ENCODE measurements around the gene FABP7. TPM values are rescaled to one million over a fixed set of nuclear protein-coding genes. Genes with fewer than 3 reads are reported as not detected.

FABP7 gene
- total RNA-seq, 2 donors from 2014 or later: not detected

GRCh38 chr6:122785891-122786290, 6.4 kb downstream of the FABP7 start:
- H3K4me3 ChIP-seq: no peak overlapping the region
- no peak overlapping the region for H3K27ac ChIP-seq
- H3K27me3 ChIP-seq (replicated peaks; ENCODE audit: insufficient read depth): no peaks in the 10 kb centered on the region
- peaks cover 0 to 7% of the 10 kb centered on the region in 2 donors for H3K4me1 ChIP-seq (ENCODE audit: control insufficient read depth in 1 of 2, low read depth in 2 of 2)
- ATAC-seq (ENCODE audit: insufficient number of reproducible peaks, low FRiP score, low read depth) (no peak), DNase-seq (ENCODE audit: low spot score) (no peak)
- no peak for TF ChIP-seq CTCF (IDR thresholded peaks at IDR 0.05)
- H3K9me3 ChIP-seq: no peaks in the 10 kb centered on the region
- H3K36me3 ChIP-seq: no peaks in the 10 kb centered on the region

GRCh38 chr6:122787721-122788120, 8.2 kb downstream of the FABP7 start:
- DNase-seq (ENCODE audit: low spot score): no peak
- no peak for TF ChIP-seq CTCF (IDR thresholded peaks at IDR 0.05)
- H3K36me3 ChIP-seq: no peaks in the 10 kb centered on the region
- no peaks in the 10 kb centered on the region for H3K9me3 ChIP-seq
- H3K27ac ChIP-seq: no peak overlapping the region
- no peak for ATAC-seq (ENCODE audit: insufficient number of reproducible peaks, low FRiP score, low read depth)
- no peaks in the 10 kb centered on the region for H3K27me3 ChIP-seq (replicated peaks; ENCODE audit: insufficient read depth)
- peaks cover 0 to 7% of the 10 kb centered on the region in 2 donors for H3K4me1 ChIP-seq (ENCODE audit: control insufficient read depth in 1 of 2, low read depth in 2 of 2)
- H3K4me3 ChIP-seq: no peak overlapping the region

- H3K36me3 ChIP-seq: no peaks in the 10 kb centered on the region
- TF ChIP-seq CTCF (IDR thresholded peaks at IDR 0.05): no peak
- H3K9me3 ChIP-seq: no peaks in the 10 kb centered on the region
- ATAC-seq (ENCODE audit: insufficient number of reproducible peaks, low FRiP score, low read depth): no peak
- peaks cover 0 to 7% of the 10 kb centered on the region in 2 donors for H3K4me1 ChIP-seq (ENCODE audit: control insufficient read depth in 1 of 2, low read depth in 2 of 2)
- no peak overlapping the region for H3K27ac ChIP-seq
- peak overlapping the region; percentile 92 for H3K4me3 ChIP-seq
- no peak for DNase-seq (ENCODE audit: low spot score)
- no peaks in the 10 kb centered on the region for H3K27me3 ChIP-seq (replicated peaks; ENCODE audit: insufficient read depth)
Observed at GRCh38 chr6:122788208-122788607, 8.7 kb downstream of the FABP7 start.

DNA sequence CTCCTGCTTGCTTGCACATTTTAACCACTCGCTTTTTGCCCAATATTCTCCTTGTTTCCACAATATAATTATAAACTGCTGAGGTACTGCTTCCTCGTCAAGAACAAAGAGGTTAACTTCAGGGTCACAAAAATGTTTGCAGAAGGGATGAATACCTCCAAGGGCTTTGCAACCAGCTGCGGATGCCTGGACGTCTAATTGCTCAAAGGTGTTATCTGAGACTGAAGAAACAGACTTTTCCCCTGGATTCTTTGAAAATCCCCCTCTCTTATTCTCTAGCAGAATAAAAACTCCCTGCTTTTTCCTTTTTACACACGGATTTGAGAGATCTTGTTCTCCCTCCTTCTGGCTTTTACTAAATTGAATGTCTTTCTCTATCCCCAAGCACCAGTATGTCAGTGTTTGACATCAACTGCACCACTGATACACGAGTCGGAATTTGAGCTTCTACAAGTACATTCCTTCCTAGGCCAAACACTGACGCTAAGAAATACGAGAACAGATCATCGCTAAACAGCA, 9.2 kb downstream of the FABP7 start:
- Histone ChIP-seq H3K4me3 (peak overlapping the region; percentile 92), H3K27me3 (replicated peaks; ENCODE audit: insufficient read depth) (no peaks in the 10 kb centered on the region), H3K9me3 (no peaks in the 10 kb centered on the region), H3K4me1 (ENCODE audit: control insufficient read depth in 1 of 2, low read depth in 2 of 2) (peaks cover 0 to 7% of the 10 kb centered on the region in 2 donors), H3K36me3 (no peaks in the 10 kb centered on the region), H3K27ac (peak overlapping the region; percentile 66 to 88)
- DNase-seq (ENCODE audit: low spot score): no peak
- ATAC-seq (ENCODE audit: insufficient number of reproducible peaks, low FRiP score, low read depth): peak; percentile 48
- no peak for TF ChIP-seq CTCF (IDR thresholded peaks at IDR 0.05)

DNA sequence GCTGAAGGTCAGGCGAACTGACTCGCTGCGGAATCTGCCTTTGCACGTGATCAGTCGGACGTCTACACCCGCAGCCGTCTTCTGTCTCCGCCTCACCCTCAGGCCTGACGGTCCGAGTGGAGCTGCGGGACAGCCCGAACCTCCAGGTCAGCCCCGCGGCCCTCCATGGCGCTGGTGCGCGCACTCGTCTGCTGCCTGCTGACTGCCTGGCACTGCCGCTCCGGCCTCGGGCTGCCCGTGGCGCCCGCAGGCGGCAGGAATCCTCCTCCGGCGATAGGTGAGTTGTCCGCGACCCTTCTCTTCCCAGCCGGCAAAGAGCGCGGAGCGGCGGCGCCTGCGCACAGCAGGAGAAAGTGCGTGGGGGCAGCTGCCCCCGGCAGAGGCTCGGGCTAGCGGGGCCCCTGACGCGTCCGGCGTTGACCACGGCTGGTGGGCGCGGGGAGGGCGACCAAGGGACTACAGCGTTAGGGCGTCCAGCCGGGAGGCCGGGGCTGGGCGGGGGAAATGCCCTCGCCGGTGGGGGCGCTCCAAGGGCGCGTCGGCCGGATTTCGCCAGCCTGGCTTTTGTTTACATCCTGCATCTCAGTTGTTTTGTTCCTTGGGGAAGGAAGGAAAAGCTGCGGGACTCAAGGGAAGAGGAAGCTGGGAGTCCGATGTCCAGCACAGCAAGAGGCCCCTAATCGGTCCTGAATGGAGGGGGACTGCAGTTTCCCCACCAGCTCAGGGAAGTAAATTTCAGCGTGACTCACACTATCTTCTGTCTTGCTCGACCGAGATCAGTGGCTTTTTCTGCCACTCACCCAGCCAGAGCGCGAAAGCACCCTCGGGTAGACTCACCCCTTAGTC, 9.9 kb downstream of the FABP7 start, which contains the start of gene SMPDL3A:
Gene SMPDL3A (plus strand): TSS at position 77 of the 846 bp plus-strand sequence. CDS start 89 bp downstream, at position 166.
- no peak for TF ChIP-seq CTCF (IDR thresholded peaks at IDR 0.05)
- Histone ChIP-seq H3K9me3 (no peaks in the 10 kb centered on the region), H3K27ac (peak within 1 kb of the TSS; percentile 66 to 88), H3K27me3 (replicated peaks; ENCODE audit: insufficient read depth) (no peaks in the 10 kb centered on the region), H3K36me3 (no peaks in the 10 kb centered on the region), H3K4me1 (ENCODE audit: control insufficient read depth in 1 of 2, low read depth in 2 of 2) (peaks cover 0 to 7% of the 10 kb centered on the region in 2 donors), H3K4me3 (peak within 1 kb of the TSS; percentile 92)
- DNase-seq (ENCODE audit: low spot score) (peak; percentile 9), ATAC-seq (ENCODE audit: insufficient number of reproducible peaks, low FRiP score, low read depth) (peak; percentile 23)

Data from thoracic aorta (tissue), 2 donors.